SU-DHL-6 (cell line): Measurements from ENCODE around the gene PNPLA3.

Experiments
- EZH2phosphoT487 ChIP-seq: fragments of 200-600 bp; sonication (generic), shearing (Covaris generic); conservative IDR thresholded peaks from 2 replicates; pipeline ENCODE4 v1.6.1; 2018; ENCODE audit warnings: mild to moderate bottlenecking, antibody characterized with exemption, low read length, moderate library complexity, mixed read lengths
- TF ChIP-seq, protein P1 (sequence below): fragments of 200-600 bp; sonication (generic); IDR thresholded peaks from one replicate; pipeline ENCODE4 v1.5.1; 2017; ENCODE audit warnings: antibody characterized with exemption, mild to moderate bottlenecking, low read length, moderate library complexity; ENCODE audit not compliant: insufficient read depth, poor library complexity, severe bottlenecking

DNA sequence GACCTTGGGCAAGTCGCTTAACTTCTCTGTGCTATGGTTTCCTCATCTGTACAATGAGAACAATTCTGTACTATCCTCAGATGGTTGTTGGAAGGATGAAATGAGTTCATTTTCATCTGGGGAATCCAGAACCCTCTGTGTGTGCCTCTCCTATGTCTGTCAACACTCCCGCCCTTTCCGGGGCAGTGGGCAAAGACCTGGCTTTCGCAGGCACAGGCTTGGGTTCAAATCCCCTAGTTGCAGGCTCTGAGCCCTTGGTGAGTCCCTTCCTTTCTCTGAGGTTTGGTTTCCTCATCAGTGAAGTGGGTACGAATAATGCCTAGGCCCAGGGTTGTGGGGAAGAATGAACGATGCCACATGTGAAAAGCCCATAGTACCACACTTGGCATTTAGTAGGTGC is 37.8 kb upstream of the PNPLA3 start:
- TF ChIP-seq, protein P1, sequence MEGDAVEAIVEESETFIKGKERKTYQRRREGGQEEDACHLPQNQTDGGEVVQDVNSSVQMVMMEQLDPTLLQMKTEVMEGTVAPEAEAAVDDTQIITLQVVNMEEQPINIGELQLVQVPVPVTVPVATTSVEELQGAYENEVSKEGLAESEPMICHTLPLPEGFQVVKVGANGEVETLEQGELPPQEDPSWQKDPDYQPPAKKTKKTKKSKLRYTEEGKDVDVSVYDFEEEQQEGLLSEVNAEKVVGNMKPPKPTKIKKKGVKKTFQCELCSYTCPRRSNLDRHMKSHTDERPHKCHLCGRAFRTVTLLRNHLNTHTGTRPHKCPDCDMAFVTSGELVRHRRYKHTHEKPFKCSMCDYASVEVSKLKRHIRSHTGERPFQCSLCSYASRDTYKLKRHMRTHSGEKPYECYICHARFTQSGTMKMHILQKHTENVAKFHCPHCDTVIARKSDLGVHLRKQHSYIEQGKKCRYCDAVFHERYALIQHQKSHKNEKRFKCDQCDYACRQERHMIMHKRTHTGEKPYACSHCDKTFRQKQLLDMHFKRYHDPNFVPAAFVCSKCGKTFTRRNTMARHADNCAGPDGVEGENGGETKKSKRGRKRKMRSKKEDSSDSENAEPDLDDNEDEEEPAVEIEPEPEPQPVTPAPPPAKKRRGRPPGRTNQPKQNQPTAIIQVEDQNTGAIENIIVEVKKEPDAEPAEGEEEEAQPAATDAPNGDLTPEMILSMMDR, result no peak
- no peak for TF ChIP-seq EZH2phosphoT487
